ENCODE data around the gene COIL.
A peak's percentile ranks its signal among the peaks of the same experiment; 100 is the strongest.
"Not testable (repeated sequence)": the region's sequence is repeated elsewhere in the genome, so short reads cannot be mapped to it uniquely, and the experiment has no call there.

COIL gene, protein sequence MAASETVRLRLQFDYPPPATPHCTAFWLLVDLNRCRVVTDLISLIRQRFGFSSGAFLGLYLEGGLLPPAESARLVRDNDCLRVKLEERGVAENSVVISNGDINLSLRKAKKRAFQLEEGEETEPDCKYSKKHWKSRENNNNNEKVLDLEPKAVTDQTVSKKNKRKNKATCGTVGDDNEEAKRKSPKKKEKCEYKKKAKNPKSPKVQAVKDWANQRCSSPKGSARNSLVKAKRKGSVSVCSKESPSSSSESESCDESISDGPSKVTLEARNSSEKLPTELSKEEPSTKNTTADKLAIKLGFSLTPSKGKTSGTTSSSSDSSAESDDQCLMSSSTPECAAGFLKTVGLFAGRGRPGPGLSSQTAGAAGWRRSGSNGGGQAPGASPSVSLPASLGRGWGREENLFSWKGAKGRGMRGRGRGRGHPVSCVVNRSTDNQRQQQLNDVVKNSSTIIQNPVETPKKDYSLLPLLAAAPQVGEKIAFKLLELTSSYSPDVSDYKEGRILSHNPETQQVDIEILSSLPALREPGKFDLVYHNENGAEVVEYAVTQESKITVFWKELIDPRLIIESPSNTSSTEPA

DNA sequence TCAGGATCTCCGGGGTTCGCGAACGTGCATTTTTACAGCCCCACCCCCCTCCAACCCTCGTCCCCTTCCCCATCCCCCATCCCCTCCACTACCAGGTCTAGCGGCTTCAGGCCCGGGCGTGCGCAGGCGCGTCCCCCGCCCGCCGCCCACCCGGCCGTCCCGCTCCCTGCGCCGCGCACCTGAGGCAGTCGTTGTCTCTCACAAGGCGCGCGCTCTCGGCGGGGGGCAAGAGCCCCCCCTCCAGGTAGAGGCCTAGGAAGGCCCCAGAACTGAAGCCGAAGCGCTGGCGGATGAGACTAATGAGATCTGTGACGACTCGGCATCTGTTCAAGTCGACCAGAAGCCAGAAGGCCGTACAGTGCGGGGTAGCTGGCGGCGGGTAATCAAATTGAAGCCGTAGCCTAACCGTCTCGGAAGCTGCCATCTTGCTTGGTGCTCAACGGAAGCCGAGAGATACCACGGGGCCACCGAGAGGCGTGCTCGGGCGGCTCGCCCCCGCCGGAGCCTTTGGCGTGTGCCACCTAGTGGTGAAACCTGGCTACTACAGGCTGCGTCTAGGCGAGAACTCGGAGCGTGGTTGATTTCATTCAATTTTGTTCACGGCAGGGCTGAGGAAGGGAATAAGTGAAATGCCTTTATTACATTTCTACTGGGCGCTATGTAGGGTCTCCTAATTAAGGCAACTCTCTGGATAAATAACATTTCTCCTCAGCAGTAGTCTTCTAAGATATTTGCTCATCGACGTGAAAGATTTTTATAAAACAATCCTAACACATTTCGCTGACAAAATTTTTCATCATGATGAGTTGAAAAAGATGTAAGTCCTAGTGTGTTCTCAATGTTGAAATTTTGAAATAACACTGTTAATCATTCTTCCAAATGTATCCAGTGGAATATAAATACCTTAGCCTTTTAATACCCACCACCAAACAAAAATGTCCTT lies at the start of gene COIL:
TSS of gene COIL (minus strand) at position 455 of the 943 bp plus-strand sequence. CDS start at position 424, 31 bp downstream.
- DNase-seq: peak; percentile 92

DNA sequence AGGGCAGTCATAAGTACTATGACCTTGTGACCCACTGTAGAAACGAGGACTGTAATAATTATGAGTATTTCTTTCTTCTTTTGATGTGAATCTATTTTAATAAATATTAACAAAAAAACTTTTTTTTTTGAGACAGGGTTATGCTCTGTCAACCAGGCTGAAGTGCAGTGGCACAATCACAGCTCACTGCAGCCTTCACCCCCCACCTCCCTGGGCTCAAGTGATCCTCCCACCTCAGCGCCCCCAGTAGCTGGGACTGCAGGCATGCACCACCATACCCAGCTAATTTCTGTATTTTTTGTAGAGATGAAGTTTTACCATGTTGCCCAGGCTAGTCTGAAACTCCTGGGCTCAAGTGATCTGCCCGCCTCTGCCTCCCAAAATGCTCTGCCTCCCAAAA lies 49.6 kb upstream of the COIL start:
- DNase-seq: no peak

DNA sequence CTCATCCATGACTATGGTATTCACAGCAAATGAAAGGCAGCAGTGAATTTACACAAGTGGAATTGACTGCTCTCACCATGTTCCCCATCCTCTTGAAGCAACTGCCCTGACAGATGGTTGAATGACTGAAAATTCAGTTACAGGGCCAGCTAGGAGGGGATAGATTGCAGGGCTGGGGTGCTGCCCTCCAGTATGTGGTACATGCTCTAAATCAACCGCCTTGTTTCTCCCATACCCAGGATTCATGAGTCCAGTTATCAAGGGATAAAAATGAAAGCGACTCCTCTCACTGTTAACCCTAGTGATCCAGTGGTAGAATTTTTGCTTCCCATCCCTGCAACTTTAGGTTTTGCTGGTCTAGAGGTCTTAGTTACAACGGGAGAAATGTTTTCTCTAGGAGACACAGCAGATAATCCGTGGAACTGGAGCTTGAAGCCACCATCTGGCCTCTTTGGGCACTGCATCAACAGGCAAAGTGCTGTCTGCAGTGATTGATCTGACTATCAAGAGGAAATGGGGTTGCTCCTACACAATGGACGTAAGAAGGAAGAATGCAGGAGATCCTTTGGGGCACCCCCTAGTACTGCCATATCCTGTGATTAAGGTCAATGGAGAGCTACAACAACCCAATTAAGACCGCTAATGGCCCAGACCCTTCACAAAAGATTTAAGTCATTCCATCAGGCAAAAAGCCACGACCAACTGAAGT lies 49.0 kb upstream of the COIL start:
- peak; percentile 37 to 49 for DNase-seq

DNA sequence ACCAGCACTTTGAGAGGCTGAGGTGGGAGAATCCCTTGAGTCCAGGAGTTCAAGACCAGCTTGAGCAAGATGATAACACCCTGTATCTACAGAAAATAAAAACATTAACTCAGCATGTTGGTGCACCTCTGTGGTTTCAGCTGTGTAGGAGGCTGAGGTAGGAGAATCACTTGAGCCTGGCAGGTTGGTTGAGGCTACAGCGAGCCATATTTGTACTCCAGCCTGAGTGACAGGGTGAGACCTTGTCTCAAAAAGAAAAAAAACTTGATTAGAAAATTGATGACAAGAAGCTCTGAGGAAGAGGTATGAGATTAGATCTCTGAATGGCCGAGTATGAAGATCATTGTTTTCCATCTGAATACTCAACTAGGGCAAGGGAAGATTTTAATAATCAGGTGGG lies 48.1 kb upstream of the COIL start:
- no peak for DNase-seq

DNA sequence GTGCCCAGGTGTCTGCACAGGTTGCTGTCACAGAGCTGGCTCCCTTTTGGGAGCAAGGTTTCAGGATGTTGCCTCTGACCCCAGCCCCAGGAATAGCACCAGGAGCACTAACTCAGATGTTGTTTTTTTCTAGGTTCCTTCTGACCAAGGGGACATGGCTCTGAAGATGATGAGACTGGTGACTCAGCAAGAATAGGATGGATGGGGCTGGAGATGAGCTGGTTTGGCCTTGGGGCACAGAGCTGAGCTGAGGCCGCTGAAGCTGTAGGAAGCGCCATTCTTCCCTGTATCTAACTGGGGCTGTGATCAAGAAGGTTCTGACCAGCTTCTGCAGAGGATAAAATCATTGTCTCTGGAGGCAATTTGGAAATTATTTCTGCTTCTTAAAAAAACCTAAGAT lies 45.2 kb upstream of the COIL start:
- no peak for DNase-seq

DNA sequence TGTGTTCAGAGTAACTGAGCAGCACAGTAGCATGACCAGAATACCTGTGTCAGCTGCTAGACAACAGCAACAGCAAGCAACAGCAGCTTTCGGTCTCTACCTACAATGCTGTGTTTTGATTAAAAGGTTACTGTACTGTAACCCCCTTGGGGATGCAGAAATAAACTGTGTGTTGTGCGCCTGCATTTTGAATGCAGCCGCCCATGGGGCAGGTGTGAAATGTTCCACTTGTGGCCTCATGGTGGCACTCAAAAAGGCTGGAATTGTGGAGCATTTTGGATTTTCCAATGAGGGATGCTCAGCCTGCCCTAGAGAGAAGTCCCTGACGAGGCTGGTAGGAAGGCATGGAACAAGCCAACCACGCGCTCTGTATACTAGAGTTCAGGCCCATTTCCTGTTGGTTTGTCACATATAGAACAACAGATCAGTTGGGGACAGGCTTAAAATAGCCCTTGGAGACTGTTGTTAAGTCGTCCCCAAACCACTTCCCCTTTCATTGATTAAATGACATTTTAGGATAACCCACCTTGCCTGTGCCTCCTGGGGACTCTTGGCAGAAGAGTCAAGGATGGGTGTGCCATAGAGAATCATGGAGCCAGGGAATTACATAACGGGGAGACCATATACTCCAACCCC lies 44.2 kb upstream of the COIL start:
- DNase-seq: no peak

DNA sequence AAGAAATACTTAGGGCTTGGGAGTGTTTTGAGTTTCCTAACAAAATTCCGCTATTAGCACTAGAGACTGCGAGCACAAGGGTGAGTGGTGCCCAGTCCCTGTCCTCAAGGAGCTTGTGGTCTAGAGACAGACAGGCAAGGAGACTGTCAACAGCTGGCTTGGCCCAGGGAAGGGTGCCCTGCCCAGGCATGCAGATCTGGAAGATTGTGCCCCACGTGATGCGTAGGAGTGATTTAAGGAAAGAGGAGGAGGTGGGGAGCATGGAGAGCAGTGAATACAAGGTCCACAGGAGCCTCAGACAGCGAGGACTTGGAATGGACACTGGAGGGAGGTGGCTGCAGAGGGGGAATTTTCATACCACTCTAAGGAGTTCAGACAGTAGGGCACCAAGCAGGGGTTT lies 42.1 kb upstream of the COIL start:
- DNase-seq: no peak

DNA sequence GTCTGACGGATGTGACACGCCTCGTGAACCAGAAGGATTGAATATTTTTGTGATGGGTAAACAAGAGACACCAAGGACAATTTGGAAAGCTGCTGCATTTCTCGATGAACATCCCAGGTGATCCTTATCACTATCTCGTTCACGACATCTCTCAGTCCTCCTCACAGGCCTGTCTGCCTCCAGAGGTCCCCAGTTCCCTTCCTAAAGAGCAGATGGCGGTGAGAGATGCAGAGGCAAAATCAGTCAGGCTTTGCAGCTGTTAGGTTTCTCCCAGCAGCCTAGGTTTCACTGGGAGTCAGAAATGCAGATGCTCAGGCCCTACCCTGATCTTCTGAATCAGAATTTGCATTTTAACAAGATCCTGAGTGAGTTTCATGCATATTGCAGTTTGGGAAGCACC lies 40.7 kb upstream of the COIL start:
- DNase-seq: no peak

DNA sequence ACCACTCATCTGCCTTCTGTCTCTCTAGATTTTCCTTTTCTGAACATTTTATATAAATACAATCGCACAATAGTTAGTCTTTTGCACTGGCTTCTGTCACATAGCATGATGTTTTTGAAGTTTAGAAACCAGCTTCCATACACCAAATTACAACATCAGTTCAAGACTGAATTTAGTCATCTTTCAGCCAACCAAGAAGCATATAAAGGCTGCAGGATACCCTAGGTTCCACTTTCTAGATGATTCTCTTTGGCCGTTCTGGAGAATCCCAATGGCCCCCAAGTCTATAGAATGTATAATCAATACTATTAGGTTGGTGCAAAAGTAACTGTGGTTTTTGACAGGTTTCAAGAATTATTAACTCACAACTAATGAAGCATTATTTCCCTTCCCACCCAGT lies 36.5 kb upstream of the COIL start:
- DNase-seq: no peak

DNA sequence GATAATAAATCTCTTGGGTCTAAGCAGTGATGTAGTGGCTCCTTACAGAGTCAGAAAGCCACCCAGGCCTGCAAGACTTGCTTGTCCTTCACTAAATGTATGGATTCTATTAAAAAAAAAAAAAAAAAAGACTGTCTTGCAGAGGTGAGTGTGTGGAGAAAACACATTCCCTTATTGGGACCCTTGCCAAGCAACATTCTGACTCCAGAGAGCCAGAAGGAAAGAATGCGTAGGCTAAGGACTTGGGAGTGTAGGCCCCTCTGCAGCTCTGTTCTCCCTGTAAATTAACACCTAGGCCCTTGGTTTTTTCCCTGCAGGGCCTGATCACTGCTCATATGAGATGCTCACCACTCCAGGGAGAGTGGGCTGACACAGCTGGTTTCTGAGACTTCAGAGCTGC lies 34.9 kb upstream of the COIL start:
- DNase-seq: no peak

DNA sequence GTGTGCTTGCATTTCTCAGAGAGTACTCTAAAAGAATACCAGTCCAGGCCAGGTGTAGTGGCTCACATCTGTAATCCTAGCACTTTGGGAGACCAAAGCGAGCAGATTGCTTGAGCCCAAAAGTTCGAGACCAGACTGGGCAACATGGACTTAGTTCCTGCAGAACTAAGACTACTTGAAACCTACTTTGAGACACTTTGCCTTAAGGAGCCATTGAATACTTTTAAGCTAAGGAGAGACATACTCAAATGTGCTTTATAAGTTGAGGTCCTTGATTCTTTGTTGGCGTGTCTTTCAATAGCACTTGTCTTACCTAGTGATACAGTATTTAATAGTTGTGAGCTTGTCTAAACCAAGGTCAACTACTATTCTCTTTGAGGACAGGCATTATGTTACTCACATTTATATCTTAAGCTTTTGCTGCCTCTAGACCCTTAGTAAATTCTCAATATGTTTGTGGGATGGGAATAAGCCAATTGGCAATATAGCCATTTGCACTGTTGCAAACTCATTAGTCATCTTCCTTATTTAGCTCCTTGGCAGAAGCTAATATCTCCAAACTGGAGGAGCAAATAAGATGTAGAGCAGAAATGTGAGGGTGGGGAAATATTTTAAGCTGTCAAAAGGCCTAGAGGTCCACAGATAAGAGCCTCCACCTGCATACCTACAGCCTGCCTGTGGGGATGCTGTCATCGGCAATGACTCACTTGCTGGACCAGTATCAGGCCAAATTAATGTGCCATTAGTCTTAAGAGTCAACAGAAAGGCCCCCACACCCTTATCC lies 33.4 kb upstream of the COIL start:
- no peak for DNase-seq

DNA sequence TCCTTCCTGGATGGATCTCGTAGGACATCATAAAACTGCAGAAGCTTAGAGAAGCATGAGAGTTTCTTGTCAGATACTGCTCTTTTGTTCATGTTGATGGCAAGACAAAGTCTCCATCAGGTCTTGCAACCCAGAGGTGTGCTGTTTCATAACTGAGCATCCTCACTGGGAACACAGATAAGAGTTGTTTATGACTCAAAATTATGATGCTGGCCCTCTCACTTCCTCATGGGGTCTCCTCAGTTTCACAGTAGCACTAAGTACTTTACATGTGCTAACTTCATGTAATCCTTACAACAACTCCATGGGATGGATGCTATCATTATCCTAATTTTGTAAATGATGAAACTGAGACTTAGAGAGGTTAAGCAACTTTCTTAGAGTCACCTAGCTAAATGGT lies 31.5 kb upstream of the COIL start:
- DNase-seq: no peak

DNA sequence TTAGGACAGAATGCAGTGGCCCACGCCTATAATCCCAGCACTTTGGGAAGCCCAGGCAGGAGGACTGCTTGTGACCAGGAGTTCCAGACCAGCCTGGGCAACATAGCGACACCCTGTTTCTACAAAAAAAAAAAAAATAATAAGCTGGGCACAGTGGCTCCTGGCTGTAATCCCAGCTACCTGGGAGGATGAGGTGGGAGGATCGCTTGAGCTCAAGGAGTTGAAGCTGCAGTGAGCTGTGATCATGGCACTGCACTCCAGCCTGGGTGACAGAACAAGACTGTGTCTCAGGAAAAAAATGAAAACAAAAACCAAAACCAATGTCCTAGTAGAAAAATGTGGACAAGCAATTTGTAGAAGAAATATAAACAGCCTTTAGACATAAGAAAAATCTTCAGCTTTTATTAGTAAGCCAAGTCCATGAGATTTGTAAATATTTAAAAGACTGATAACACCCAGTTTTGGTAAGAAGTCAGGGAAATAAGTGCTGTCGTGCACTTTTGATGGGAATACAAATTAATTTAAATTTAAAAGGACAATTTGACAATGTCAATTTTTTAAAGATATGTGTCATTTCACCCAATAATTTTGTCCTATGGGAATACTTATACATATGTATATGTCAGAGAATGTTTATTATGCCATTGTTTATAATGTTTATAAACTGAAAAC lies 28.2 kb upstream of the COIL start:
- DNase-seq: no peak

DNA sequence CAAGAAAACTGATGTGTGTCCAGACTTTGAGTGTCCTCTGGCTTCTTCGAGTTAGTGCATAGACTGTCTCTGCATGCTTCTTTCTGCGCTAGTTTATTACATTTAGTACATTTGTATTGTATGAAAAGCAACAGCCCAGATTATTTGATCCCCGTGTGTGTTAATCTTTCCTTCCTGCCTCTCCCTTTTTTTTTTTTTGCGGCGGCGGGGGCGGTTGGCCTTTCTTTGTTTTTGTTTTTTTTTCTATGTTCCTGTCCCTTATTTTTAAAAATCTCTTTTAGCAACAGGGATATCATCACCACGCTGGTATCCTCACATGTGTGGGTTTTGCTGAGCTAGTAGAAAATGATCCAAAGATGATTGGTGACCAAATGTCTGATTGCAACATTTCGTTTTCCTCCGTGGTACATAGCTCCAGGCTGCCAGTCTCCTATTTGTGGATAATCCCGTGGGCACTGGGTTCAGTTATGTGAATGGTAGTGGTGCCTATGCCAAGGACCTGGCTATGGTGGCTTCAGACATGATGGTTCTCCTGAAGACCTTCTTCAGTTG lies 26.5 kb upstream of the COIL start:
- DNase-seq: no peak

DNA sequence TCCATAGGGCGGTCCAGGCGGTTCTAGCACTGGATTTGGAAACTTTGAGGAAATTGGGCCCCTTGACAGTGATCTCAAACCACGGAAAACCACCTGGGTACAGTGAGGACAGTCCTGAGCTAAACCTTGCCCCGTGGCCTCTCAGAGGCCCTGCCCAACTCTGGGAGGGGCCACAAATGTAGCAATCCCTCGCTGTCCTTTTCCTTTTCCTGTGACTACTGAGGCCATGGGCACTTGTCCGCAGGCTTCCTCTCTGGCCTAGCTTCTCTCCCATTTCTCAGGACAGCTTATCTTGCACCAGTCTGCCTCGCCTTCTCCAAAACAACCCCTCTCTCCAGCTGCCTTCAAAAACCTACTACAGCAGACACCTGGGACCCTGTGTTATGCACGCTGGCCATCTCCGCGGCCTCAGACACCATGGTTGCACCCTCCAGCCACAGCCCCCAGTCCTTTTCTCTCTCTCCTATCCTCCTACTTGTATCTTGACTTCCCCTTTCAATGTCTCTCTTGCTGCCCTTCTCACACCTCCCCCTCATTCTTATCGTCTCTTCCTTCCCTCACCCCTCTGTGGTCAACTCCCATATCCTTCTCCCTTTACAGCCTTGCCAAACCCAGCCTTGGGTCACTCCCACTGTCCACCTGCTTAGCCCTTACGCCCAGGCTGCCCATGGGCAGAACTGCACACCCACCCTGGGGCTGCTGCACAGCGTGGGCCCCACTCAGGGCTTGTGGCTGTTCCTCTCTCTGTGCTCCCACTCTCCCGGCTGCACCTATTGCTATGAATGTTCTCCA lies 24.7 kb upstream of the COIL start:
- DNase-seq: no peak

DNA sequence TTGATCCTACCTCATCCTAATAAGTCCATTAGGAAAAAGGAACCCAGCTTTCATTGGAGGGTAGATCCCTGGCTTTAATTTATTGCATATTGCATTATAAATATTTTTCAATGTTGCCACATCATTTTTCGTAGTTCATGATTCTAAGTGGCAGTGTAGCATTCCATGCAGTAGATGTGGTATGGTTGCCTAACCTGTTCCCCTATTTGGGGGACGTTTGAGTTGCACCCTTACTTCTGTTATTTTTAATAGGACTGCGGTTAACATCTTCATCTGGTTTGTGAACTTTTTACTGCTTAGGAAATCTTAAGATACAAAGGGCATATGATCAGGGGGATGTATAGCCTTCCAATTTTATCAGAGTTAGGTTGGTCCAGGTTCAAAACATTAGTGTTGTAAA lies 22.5 kb upstream of the COIL start:
- DNase-seq: no peak

DNA sequence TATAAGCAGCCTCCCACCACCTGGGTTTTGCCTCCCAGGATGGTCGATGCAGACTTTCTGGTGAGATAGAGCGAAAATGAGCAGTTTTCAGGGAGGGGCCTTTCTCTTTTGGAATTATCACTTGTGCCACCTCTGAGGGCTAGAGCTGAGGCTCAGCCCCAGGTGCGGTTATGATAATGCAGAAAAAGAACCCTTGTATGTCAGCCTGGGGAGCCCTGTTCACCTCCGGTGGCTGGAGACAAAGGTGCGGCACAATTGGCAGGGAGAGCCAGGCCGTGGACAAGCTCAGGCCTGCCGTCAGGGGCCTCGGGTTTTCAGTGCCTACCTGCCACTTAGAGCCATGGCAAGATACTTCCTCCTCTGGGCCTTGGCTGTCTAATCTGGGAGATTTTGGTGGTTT lies 21.5 kb upstream of the COIL start:
- no peak for DNase-seq

DNA sequence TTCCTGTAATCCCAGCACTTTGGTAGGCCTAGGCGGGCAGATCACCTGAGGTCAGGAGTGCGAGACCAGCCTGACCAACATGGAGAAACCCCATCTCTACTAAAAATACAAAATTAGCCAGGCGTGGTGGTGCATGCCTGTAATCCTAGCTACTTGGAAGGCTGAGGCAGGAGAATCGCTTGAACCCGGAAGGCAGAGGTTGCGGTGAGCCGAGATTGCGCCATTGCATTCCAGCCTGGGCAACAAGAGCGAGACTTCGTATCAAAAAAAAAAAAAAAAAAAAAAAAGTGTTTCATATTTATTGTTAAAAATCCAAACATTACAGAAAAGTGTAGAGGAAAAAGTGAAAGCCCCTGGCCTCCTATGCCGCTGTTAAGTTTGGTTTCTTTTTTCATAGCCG lies 19.7 kb upstream of the COIL start:
- DNase-seq: not testable (repeated sequence)

DNA sequence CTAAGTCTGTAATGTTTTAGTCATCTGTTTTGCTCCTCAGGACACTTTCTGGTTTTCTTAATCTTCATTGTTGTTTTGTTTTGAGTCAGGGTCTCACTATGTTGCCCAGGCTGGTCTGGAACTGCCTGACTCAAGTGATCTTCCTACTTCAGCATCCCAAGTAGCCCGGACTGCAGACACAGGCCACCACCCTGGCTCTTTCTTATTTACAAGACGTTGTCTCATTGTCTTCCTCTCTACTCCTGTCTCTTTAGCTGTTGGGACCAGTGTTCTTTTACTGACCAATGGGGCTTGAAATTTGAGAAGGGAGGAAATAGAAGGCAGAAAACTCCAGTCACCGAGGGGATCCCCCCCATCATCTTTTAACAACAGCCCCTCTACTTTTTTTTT lies 18.2 kb upstream of the COIL start:
- no peak for DNase-seq
